A549 (cell line): Measurements from ENCODE around the gene ATP8A2. TPM values are rescaled to one million over a fixed set of nuclear protein-coding genes. Genes with fewer than 3 reads are reported as not detected.

Source experiments
- ATAC-seq, 2 experiments: fragments of 200-7000 bp in 1 of 2; fragments of >200 bp in 1 of 2; cut with Nextera tagmentation in 1 of 2; cut with Tn5 transposase in 1 of 2; 3 replicates each; pipeline versions ENCODE4 v1.8.0 to v1.9.1; 2018 to 2020; ENCODE audit warnings: mild to moderate bottlenecking in 1 of 2, moderate library complexity in 1 of 2
- CTCF ChIA-PET: fragments of 300-600 bp; sonication (Branson Sonifier 250); formaldehyde crosslinking; extraction: SDS; loops from one replicate; lab custom pipeline; 2021; ENCODE audit warnings: antibody characterized with exemption, inconsistent platforms; lab: Yijun Ruan, JAX
- POLR2A ChIA-PET: fragments of 350-600 bp; formaldehyde crosslinking; extraction: SDS; loops from one replicate; lab custom pipeline; 2021; ENCODE audit warnings: antibody characterized with exemption, inconsistent platforms; lab: Yijun Ruan, JAX
- DNase-seq, 2 experiments: peaks; one replicate each; pipeline versions ENCODE4 v3.0.0 to v3.0.0-alpha.2; 2011 to 2016; ENCODE audit warnings: low read depth in 1 of 2, low spot score in 1 of 2
- FAIRE-seq: peaks from 2 replicates; lab custom pipeline; 2011; peaks lifted over from hg19 to GRCh38; lab: Jason Lieb, UNC
- H3K27ac ChIP-seq, 2 experiments: fragments of >200 bp; sonication (Bioruptor Twin); formaldehyde crosslinking; 3 replicates each; pipeline ENCODE4 v1.5.1; 2016 to 2017
- H3K4me1 ChIP-seq: fragments of >200 bp; sonication (Bioruptor Twin); formaldehyde crosslinking; 3 replicates; pipeline ENCODE4 v1.6.1; 2016
- H3K4me2 ChIP-seq: fragments of >200 bp; sonication (Bioruptor Twin); formaldehyde crosslinking; 3 replicates; pipeline ENCODE4 v1.6.1; 2016
- H3K4me3 ChIP-seq: fragments of >200 bp; sonication (Bioruptor Twin); formaldehyde crosslinking; 3 replicates; pipeline ENCODE4 v1.5.1; 2016
- H3K9me3 ChIP-seq: fragments of >200 bp; sonication (Bioruptor Twin); formaldehyde crosslinking; 3 replicates; pipeline ENCODE4 v1.6.1; 2016
- CBX2 ChIP-seq: fragments of 200-600 bp; sonication (generic); IDR thresholded peaks from 2 replicates; pipeline ENCODE4 v1.6.1; 2016; ENCODE audit warnings: low read depth, mild to moderate bottlenecking, borderline replicate concordance
- CBX8 ChIP-seq: fragments of 200-600 bp; sonication (generic); IDR thresholded peaks from 2 replicates; pipeline ENCODE4 v1.6.1; 2016
- CEBPB ChIP-seq, 2 experiments: fragments of >200 bp in 1 of 2; sonication (Bioruptor Twin) in 1 of 2; formaldehyde crosslinking in 1 of 2; IDR thresholded peaks; 2 replicates each; pipeline ENCODE4 v1.6.1; 2012 to 2016
- EHMT2 ChIP-seq: fragments of 200-600 bp; sonication (generic); IDR thresholded peaks from 2 replicates; pipeline ENCODE4 v1.6.1; 2016; ENCODE audit warnings: antibody characterized with exemption, low read depth, mild to moderate bottlenecking, moderate library complexity
- GATA3 ChIP-seq: IDR thresholded peaks from 2 replicates; pipeline ENCODE4 v1.6.1; 2012; ENCODE audit warnings: borderline replicate concordance
- JUNB ChIP-seq: fragments of >200 bp; sonication (Bioruptor Twin); formaldehyde crosslinking; IDR thresholded peaks from 2 replicates; pipeline ENCODE4 v1.6.1; 2016
- MAFK ChIP-seq: fragments of 450-650 bp; IDR thresholded peaks from 2 replicates; pipeline ENCODE4 v1.6.1; 2014; ENCODE audit not compliant: partially characterized antibody
- MAZ ChIP-seq: fragments of 150-350 bp; IDR thresholded peaks from 2 replicates; pipeline ENCODE4 v1.6.1; 2014; ENCODE audit warnings: antibody characterized with exemption, low read depth, low read length, borderline replicate concordance
- MYC ChIP-seq: IDR thresholded peaks from 2 replicates; pipeline ENCODE4 v1.6.1; 2012; ENCODE audit warnings: mild to moderate bottlenecking, inconsistent platforms, low read length, improper control_type of control experiment, borderline replicate concordance
- NR3C1 ChIP-seq: fragments of >200 bp; sonication (Bioruptor Twin); formaldehyde crosslinking; IDR thresholded peaks from 3 replicates; pipeline ENCODE4 v1.6.1; 2017
- RARB ChIP-seq: fragments of 250-450 bp; sonication (Bioruptor Pico); IDR thresholded peaks from 2 replicates; pipeline ENCODE4 v1.8.0; 2021; ENCODE audit warnings: mild to moderate bottlenecking, moderate library complexity
- RCOR1 ChIP-seq: fragments of 150-350 bp; IDR thresholded peaks from 2 replicates; pipeline ENCODE4 v1.6.1; 2014; ENCODE audit warnings: antibody characterized with exemption, low read length, low read depth
- RFX5 ChIP-seq: fragments of 450-650 bp; IDR thresholded peaks from 2 replicates; pipeline ENCODE4 v1.7.1; 2014; ENCODE audit warnings: antibody characterized with exemption, mild to moderate bottlenecking, moderate library complexity
- ZFP36 ChIP-seq: fragments of 450-650 bp; IDR thresholded peaks from 2 replicates; pipeline ENCODE4 v1.6.1; 2014; ENCODE audit warnings: borderline replicate concordance; ENCODE audit not compliant: partially characterized antibody
- ZNF302 ChIP-seq: fragments of 250-450 bp; sonication (Bioruptor Pico); IDR thresholded peaks from 2 replicates; pipeline ENCODE4 v1.9.0; 2021; ENCODE audit warnings: inconsistent platforms, mild to moderate bottlenecking, moderate library complexity
- WGBS: methylation state at CpG from one replicate; pipeline ENCODE4 v1.1.6; 2017; ENCODE audit errors: missing lambda C conversion rate; 5-methylcytosine and 5-hydroxymethylcytosine counted together
- polyA plus RNA-seq, 4 experiments: library from polyadenylated mRNA; depleted of rRNA in 3 of 4; stranded (reverse); fragments of >200 nt; fragmentation: RNase III in 1 of 4; extraction: RNeasy Plus Mini Kit Qiagen cat#74134 plus additional on column Dnase treatment in 1 of 4; gene quantifications; 2 replicates in 3 of 4; 3 replicates in 1 of 4; pipeline ENCODE4 v1.2.3, GENCODE V29; 2011 to 2017
- TF ChIP-seq, protein P1 (sequence below): IDR thresholded peaks from 2 replicates; pipeline ENCODE4 v1.6.1; 2012; ENCODE audit warnings: low read depth, borderline replicate concordance
- TF ChIP-seq, protein P2 (sequence below): fragments of 250-450 bp; sonication (Bioruptor Pico); IDR thresholded peaks from 2 replicates; pipeline ENCODE4 v1.5.0; 2021; ENCODE audit warnings: mild to moderate bottlenecking, moderate library complexity, borderline replicate concordance
- TF ChIP-seq, protein P3 (sequence below): IDR thresholded peaks from 2 replicates; pipeline ENCODE4 v1.6.1; 2012

ATP8A2 gene
- polyA plus RNA-seq, 2 of the 4 experiments (the other 2 are of a cell fraction), result 0.03 TPM; not detected in 1

DNA sequence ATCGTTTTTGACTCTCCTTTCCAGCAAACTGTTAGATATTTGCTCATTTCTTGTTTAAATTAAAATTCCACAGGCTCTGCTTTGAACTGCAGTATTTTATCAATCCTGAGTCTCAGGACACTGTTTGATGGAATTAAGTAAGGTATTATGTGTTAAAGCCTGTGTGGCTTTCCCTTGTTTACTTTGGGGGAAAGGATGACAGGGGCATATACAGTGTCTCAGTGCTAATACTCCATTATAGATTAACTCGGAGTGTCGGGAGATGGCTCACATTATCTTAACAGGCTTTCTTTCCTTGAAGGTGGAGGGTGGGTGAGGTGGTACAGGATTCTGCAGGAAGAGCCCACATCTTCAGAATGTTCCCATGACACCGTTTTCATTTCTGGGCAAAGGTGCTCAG is 595.4 kb downstream of the ATP8A2 start:
- H3K4me2 ChIP-seq, result no peak overlapping the region
- FAIRE-seq, result no peak
- H3K4me1 ChIP-seq, result no peaks in the 10 kb centered on the region
- no peak for ATAC-seq
- ChIA-PET POLR2A (no interaction called here), CTCF (no interaction called here)
- 16% methylated on average over 4 of the region's 4 CpGs for WGBS
- no peak for TF ChIP-seq ZNF302 (CRISPR knock-in tag)
- TF ChIP-seq RARB (CRISPR knock-in tag), result no peak
- no peak for TF ChIP-seq EHMT2
- no peak for TF ChIP-seq CBX8
- no peak overlapping the region for H3K4me3 ChIP-seq
- no peaks in the 10 kb centered on the region for H3K9me3 ChIP-seq
- DNase-seq, result no peak
- H3K27ac ChIP-seq, result no peak overlapping the region

DNA sequence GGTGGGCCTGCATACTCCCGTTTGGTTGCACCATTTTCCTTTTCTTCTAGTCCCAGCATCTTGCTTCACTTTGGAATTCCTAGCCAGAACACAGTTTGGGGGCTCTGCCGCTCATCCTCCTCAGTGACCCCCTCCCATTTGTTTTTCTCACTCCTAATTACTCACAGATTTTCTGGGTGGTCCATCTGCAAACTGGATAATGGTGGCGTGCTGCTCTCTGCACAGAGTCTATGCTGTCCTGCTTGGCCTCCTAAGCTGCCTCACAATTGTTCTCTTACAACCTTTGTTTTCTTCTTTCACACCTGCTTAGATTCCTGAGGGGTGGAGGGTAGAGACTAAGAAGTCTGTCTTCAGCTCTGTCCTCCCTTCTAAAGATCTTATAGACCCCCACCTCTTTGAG is 599.3 kb downstream of the ATP8A2 start:
- ATAC-seq, result no peak
- no peaks in the 10 kb centered on the region for H3K4me1 ChIP-seq
- no peak for TF ChIP-seq RFX5
- no peak for TF ChIP-seq CEBPB (IDR thresholded peaks at IDR 0.05)
- TF ChIP-seq, all 56 proteins: peak for 0
- no peak overlapping the region for H3K4me2 ChIP-seq
- DNase-seq (no peak), FAIRE-seq (no peak)
- CTCF ChIA-PET, result no interaction called here
- H3K4me3 ChIP-seq, result no peak overlapping the region
- POLR2A ChIA-PET, result no interaction called here
- WGBS, result 32% methylated on average over 3 of the region's 3 CpGs
- no peak overlapping the region for H3K27ac ChIP-seq
- no peaks in the 10 kb centered on the region for H3K9me3 ChIP-seq

DNA sequence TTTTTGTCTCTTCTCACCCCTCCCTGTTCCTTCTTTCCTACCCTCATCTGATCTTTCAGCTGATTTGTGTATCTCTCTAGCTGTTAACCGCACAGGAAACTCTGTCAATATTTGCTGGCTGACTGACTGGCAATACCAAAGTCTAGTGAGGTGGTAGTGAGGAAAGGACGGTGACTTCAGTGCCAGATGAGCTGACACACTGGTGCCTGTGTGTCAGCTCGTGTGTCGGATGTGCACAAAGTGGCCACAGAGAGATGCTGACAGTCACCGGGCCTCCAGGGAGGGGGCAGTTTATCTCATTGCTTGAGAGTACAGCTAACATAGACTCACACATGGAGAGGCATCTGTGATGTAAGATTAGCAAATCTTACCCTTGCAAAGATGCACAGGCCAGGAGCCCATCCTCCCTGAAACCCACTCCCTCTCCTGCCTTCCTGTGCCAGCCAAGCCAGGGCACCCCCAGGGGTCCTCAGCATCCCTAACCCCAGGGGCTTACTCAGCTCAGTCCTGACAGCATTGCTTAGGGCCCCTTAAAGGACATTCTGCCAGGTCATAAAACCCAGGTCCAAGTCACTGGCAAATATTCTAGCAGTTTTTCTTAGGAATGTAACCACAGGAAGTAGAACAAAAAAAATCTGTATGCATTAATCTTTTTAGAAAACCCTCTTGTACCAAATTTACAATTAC is 599.8 kb downstream of the ATP8A2 start:
- POLR2A ChIA-PET, result no interaction called here
- H3K4me1 ChIP-seq, result no peaks in the 10 kb centered on the region
- TF ChIP-seq MAFK, result no peak
- TF ChIP-seq, protein P1, sequence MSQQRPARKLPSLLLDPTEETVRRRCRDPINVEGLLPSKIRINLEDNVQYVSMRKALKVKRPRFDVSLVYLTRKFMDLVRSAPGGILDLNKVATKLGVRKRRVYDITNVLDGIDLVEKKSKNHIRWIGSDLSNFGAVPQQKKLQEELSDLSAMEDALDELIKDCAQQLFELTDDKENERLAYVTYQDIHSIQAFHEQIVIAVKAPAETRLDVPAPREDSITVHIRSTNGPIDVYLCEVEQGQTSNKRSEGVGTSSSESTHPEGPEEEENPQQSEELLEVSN, result no peak
- no peak for TF ChIP-seq MAZ
- TF ChIP-seq, protein P2, sequence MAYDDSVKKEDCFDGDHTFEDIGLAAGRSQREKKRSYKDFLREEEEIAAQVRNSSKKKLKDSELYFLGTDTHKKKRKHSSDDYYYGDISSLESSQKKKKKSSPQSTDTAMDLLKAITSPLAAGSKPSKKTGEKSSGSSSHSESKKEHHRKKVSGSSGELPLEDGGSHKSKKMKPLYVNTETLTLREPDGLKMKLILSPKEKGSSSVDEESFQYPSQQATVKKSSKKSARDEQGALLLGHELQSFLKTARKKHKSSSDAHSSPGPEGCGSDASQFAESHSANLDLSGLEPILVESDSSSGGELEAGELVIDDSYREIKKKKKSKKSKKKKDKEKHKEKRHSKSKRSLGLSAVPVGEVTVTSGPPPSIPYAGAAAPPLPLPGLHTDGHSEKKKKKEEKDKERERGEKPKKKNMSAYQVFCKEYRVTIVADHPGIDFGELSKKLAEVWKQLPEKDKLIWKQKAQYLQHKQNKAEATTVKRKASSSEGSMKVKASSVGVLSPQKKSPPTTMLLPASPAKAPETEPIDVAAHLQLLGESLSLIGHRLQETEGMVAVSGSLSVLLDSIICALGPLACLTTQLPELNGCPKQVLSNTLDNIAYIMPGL, result no peak
- no peak for TF ChIP-seq JUNB
- TF ChIP-seq ZFP36, result no peak
- TF ChIP-seq NR3C1, result no peak
- TF ChIP-seq GATA3, result no peak
- no peak for TF ChIP-seq CEBPB (IDR thresholded peaks at IDR 0.05)
- no peak for TF ChIP-seq MYC
- TF ChIP-seq RCOR1, result no peak
- TF ChIP-seq CBX2, result no peak
- TF ChIP-seq, protein P3, sequence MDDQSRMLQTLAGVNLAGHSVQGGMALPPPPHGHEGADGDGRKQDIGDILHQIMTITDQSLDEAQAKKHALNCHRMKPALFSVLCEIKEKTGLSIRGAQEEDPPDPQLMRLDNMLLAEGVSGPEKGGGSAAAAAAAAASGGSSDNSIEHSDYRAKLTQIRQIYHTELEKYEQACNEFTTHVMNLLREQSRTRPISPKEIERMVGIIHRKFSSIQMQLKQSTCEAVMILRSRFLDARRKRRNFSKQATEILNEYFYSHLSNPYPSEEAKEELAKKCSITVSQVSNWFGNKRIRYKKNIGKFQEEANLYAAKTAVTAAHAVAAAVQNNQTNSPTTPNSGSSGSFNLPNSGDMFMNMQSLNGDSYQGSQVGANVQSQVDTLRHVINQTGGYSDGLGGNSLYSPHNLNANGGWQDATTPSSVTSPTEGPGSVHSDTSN, result no peak
- DNase-seq (no peak), ATAC-seq (no peak), FAIRE-seq (no peak)
- CTCF ChIA-PET, result no interaction called here
- no peak overlapping the region for H3K4me3 ChIP-seq
- no peak overlapping the region for H3K4me2 ChIP-seq
- H3K9me3 ChIP-seq, result no peaks in the 10 kb centered on the region
- WGBS, result 38% methylated on average over 5 of the region's 5 CpGs
- H3K27ac ChIP-seq, result no peak overlapping the region
